GM18499 (cell line): ENCODE data around the gene CHCHD6.

Experiments
- ATAC-seq: cut with Tn5 transposase; IDR thresholded peaks from one replicate; pipeline ENCODE4 v1.9.1; 2021; ENCODE audit warnings: moderate number of reproducible peaks; ENCODE audit not compliant: insufficient read depth, unreplicated experiment

CHCHD6 gene

DNA sequence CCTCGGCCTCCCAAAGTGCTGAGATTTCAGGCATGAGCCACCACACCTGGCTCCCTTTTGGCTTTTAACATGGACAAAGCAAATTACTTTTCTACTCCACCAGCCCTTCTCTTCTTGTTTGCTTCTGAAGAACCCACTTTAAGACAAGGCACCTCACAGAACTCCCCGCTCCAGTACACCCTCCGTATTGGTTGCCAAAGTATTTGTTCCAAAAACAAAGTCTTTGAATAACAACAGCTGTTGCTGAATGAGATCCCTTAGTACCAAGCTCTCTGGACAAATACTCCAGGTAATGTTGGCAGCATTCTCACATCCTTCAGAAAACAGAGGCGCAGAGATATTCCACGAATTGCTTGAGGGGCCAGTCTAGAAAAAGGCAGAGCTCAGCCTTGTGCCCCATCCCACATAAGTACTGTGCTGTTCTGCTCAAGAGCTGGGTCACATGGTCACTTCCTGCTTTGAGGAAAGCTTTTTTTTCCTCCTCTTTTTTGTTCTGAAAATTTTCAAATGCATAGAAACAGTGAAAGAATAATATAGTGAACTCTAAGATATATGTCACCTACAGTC, 7.3 kb upstream of the CHCHD6 start:
- ATAC-seq: no peak

GRCh38 chr3:126699011-126699410, 5.0 kb upstream of the CHCHD6 start:
- no peak for ATAC-seq

DNA sequence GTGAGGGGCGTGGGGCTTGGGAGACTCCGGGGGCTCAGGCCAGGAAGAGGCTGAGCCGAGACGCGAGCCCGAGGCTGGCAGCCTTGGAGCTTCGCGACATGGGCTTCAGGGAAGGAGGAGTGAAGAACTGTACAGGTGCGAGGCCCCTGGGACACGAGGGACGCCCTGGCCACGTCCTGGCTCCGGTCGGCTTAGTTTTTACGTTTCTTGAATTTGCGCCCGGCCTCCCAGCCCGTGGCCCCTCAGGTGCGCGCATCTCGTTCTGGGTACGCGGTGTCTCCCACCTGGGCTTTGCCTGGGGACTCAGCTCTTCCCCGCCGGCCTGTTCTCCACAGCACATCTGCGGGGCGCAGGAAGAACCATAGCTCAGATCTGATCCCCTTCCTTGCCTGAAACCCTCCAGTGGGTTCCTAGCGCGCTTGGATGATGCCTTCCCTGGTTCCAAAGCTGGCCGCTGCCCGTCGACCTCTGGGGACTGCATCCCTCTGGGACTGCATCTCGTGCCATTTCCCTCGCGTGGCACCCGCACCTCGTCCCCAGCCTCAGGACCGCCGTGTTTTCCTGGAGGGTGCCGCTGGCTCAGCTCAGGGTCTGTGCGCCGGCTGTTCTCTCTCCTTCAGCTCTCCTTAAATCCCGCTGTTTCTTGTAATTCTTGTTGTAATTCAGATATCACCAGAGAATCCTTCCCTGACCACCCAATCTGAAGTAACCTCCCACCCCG, 614 bp downstream of the CHCHD6 start:
- ATAC-seq: peak; percentile 12

- no peak for ATAC-seq
These were observed 2.6 kb downstream of the CHCHD6 start for GRCh38 chr3:126706631-126707030.

DNA sequence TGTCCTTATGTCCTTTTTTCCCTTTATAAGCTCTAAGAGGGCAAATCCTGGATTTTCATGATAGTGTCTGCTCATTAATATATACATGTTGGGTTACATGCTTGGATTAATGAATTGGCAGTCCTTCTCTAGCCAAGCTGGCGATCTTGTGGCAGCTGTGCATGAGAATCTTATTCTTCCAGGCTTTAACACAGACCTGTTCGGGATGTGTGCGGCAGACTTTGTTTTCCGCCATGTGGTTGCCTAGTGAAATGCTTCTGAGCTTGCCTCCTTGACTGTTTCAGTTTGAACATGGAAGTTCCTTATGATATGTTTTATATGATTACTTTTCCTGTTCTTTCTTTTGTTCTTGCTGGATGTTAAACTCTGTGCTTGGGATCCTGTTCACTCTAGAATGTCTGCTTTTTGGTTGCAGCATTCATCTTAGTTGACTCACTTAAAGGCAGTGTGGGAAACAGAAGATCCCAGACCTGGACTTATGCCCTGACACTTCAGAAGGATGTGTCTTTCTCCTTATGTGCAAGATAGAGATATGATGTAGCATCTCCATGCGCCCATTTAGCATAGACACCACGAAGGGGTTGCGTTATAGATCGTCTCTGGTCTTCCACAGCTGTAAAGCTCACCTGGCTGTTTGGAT, 7.2 kb downstream of the CHCHD6 start:
- no peak for ATAC-seq

DNA sequence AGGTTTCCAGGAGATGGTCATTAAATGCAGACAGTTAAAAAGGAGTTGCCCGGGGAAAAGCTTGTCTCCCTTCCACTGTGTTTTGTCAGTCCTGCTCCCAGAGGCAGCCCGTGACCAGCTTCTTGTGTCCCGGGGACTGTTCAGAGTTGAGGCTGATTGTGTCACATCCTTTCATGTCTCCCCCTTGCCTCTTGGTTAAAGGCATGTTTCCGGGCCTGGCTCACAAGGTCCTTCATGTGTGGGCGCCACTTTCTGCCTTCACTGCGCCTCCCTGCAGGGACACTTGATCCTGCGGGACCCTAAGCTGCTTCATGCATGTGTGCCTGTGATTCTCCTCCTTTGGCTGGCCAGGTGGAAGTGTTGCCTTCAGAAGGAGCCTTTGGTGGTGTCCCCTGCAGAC, 9.2 kb downstream of the CHCHD6 start:
- ATAC-seq: no peak

DNA sequence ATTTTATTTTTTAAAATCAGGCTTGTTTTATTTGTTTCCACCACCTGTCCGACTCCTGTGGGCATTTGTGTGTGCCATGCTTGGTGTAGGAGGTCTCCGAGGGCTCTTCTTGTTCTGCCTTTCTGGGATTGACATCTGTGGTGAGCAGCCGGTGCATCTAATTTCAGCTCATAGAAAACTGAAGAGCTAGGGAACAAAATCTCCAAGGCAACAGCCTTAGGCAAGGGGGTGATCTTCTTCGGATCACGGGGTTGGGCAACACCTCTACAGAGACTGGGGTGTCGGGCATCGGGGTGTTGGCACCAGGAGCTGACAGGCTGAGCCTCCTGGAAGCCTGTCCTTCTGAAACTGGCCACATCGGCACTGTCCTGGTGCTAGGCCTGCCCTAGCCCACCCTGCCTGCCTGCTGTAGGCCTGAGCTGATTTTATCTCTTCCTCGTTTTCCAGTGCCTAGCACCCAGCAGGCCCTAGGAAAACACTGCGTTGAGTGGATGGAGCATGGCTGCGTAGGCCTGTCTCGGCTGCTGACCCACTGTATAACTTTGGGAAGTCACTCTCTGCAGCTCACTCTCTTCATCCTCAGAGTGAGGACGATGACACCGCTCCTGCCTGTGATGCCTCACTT, 10.3 kb downstream of the CHCHD6 start:
- no peak for ATAC-seq

DNA sequence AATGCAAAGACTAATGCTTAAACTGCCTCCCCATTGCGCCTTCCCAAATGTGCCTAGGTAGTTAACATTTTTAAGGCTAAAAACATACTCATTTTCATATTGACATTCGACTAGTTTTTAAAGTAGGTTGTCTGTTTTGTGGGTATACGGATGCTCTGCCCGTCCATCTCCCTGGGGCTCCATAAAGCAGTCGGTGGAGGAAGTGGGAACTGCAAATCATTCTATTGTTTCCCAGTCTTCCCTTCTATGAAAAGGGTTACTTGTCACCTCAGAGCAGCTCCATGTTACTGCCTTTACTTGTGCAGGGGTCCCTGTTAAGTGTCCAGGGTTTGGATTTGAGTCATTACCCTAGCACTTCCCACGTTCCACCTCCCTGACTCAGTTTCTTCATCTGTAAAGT, 10.9 kb downstream of the CHCHD6 start:
- ATAC-seq: no peak

GRCh38 chr3:126715432-126715831, 11.4 kb downstream of the CHCHD6 start:
- no peak for ATAC-seq

GRCh38 chr3:126716057-126716456, 12.0 kb downstream of the CHCHD6 start:
- ATAC-seq: no peak

- no peak for ATAC-seq
These were observed 14.8 kb downstream of the CHCHD6 start for GRCh38 chr3:126718561-126719445.

GRCh38 chr3:126720596-126720995, 16.6 kb downstream of the CHCHD6 start:
- ATAC-seq: no peak

- no peak for ATAC-seq
These were observed 17.2 kb downstream of the CHCHD6 start for GRCh38 chr3:126721246-126721645.

DNA sequence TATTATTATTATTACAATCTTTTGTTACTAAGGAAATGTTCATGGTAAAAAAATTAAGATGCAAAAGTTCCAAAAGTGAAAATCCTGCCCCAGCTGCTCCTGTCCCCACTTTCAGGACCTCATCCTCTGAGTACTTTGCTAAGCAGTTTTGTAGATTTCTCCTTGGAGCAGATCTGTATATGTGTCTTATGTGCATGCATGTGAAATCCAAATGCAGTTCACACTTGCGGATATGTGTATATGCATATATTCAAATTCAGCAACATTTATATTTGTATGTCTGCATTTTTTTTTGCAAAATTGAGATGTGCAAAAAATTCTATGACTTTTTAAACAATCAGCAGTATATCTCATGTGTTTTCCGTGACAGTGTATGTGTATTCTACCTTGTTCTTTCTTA, 19.2 kb downstream of the CHCHD6 start:
- ATAC-seq: no peak

DNA sequence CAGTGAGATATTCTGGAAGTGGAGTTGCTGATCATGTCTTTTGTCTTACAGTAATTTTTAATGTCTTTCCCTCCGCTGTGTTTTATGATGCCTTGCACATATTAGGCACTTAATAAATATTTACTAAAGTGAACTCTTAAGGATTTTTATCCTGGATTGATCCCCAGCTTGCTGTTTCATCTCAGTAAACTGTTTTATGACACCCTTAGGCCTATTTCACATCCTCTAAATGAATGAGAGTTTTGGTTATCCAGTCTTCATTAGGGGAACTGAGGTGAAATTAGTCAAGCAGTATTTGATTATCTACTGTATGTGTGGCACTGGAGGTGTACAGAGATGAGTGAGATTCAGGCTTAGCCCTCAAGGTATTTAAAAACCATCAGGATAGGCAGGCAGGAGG, 19.8 kb downstream of the CHCHD6 start:
- no peak for ATAC-seq

DNA sequence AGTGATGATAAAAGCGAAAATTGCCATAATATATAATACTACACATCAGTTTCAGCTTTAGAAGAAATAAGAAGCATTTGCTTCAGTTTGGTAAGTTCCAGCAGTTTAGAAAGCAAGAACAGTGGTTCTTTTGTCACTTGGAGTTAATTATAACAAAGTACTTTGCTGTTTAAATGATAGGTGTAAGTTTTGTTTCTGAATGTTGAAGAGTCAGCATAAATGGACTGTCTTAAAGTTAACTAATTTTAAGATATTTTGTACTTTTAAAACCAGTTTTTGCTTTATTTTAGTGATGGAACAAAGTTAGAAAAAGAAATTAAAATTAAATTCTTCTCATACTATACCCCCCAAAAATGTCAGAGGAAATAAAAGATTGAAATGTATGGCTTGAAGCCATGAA, 24.6 kb downstream of the CHCHD6 start:
- ATAC-seq: no peak

DNA sequence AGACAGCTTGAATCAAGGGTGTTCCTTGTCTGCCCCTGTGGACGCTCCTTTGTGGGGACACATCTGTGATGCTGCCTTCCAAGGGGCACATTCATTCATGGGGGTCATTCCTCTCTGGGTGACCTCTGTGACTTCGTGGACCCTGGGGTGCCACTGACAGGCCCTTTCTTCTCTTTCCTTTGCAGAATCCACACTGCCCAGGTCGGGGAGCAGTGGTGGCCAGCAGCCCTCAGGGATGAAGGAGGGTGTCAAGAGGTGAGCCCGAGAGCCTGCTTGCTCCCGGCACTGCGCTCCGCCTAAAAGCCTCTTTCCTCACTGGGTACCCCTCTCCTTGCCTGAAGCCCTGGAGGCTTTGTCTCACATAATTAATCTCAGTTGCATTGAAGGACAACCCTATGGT, 26.3 kb downstream of the CHCHD6 start:
- no peak for ATAC-seq

DNA sequence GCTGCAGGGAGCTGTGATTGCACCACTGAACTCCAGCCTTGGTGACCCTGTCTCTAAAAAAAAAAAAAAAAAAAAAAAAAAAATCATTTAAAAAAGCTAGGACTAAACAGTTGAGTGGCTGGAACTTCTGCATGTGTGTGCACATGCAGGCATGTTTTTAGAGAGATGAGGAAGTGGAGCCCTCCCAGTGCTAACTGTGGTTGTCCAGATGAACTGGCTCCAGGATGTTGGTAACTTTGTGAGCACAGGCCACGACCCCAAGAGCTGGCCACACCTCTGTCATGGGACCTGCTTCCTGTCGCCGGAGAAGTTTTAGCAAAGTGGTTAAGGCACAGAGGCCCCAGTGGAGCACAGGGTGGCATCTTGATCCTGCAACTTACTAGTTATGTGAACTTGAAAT, 27.0 kb downstream of the CHCHD6 start:
- ATAC-seq: no peak

DNA sequence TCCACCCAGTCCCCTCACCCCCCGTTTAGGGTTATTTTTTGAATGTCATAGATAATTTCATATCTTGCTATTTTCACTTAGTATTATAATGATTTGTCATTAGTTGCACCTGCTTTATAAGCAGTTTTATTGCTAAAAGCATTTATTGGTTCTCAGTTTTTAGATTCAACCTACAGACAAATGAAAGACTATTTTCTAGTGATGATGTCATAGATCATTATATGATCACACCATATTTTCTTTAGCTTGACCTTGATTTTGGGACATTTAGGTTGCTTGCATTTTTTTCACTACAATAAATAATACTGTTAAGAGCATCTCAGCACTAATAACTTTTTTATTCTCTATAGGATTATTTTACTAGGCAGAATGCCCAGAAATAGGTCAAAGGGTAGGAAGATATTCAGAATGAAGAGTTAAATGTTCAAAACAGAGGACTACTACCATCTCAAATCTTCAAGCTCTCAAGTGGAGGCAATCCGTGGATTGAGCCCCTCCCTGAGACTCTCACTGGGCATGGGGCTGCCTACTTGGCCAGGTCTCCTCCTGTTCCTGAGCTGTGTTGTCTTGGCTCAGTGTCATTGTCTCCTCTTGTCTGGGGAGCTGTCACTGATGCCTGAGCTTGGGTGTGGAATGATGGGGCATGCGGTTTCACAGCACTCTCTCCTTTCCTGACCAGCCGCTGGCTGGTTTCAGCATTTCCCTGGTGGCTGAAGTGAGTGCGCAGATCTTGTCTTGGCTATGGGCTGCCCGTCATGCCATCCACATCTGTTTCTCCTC, 28.4 kb downstream of the CHCHD6 start:
- ATAC-seq: no peak

GRCh38 chr3:126733061-126733430, 29.0 kb downstream of the CHCHD6 start:
- no peak for ATAC-seq
